HG03460 (cell line): ENCODE results near the gene PACRG.
"Not testable (repeated sequence)": the region's sequence is repeated elsewhere in the genome, so short reads cannot be mapped to it uniquely, and the experiment has no call there.

ENCODE experiments used
- ATAC-seq: cut with Tn5 transposase; IDR thresholded peaks from one replicate; pipeline ENCODE4 v1.9.1; 2021; ENCODE audit not compliant: unreplicated experiment

Gene PACRG

GRCh38 chr6:162922563-162923166, 194.9 kb downstream of the PACRG start:
- no peak for ATAC-seq

- ATAC-seq: no peak
These were observed 207.1 kb downstream of the PACRG start for GRCh38 chr6:162934844-162935243.

GRCh38 chr6:162940426-162940825, 212.7 kb downstream of the PACRG start:
- no peak for ATAC-seq

GRCh38 chr6:162941128-162941527, 213.4 kb downstream of the PACRG start:
- no peak for ATAC-seq

- no peak for ATAC-seq
These were observed 215.1 kb downstream of the PACRG start for GRCh38 chr6:162942866-162943265.

- ATAC-seq: no peak
These were observed 215.6 kb downstream of the PACRG start for GRCh38 chr6:162943369-162943768.

GRCh38 chr6:162951164-162951743, 223.5 kb downstream of the PACRG start:
- ATAC-seq: no peak

GRCh38 chr6:162952423-162952822, 224.6 kb downstream of the PACRG start:
- ATAC-seq: no peak

GRCh38 chr6:162957062-162957461, 229.3 kb downstream of the PACRG start:
- no peak for ATAC-seq

GRCh38 chr6:162960679-162961457, 233.1 kb downstream of the PACRG start:
- no peak for ATAC-seq

GRCh38 chr6:162962093-162962492, 234.3 kb downstream of the PACRG start:
- ATAC-seq: no peak

- ATAC-seq: no peak
These were observed 236.1 kb downstream of the PACRG start for GRCh38 chr6:162963861-162964260.

- ATAC-seq: no peak
These were observed 236.8 kb downstream of the PACRG start for GRCh38 chr6:162964488-162965140.

GRCh38 chr6:162965366-162965765, 237.6 kb downstream of the PACRG start:
- no peak for ATAC-seq

- ATAC-seq: no peak
These were observed 242.5 kb downstream of the PACRG start for GRCh38 chr6:162970246-162970645.

- ATAC-seq: no peak
These were observed 243.6 kb downstream of the PACRG start for GRCh38 chr6:162971356-162971755.

GRCh38 chr6:162973151-162973872, 245.5 kb downstream of the PACRG start:
- no peak for ATAC-seq

- no peak for ATAC-seq
These were observed 246.2 kb downstream of the PACRG start for GRCh38 chr6:162973980-162974379.

GRCh38 chr6:162974685-162975084, 246.9 kb downstream of the PACRG start:
- no peak for ATAC-seq

- no peak for ATAC-seq
These were observed 248.4 kb downstream of the PACRG start for GRCh38 chr6:162976141-162976540.

- not testable (repeated sequence) for ATAC-seq
These were observed 255.5 kb downstream of the PACRG start for GRCh38 chr6:162983234-162983633.
